Activated naive CD4-positive, alpha-beta T cell treated with anti-CD3 and anti-CD28 coated beads for 36 hours (primary cell): ENCODE measurements around the gene FMN1. TPM values are rescaled to one million over a fixed set of nuclear protein-coding genes. Genes with fewer than 3 reads are reported as not detected.

ENCODE experiments used
- CTCF ChIA-PET: fragments of 350-600 bp; sonication (Branson Sonifier 250); formaldehyde crosslinking; loops from one replicate; lab custom pipeline; 2021; ENCODE audit warnings: antibody characterized with exemption; lab: Charles Lee
- DNase-seq: peaks from one replicate; pipeline ENCODE4 v3.0.0-alpha.2; 2020
- H3K27ac Mint-ChIP-seq: one replicate; pipeline ENCODE4 v1.8.0; 2021; ENCODE audit warnings: mild to moderate bottlenecking, mixed read lengths
- H3K27me3 Mint-ChIP-seq: one replicate; pipeline ENCODE4 v1.8.0; 2021; ENCODE audit warnings: low read depth, mixed read lengths
- H3K36me3 Mint-ChIP-seq: one replicate; pipeline ENCODE4 v1.8.0; 2021; ENCODE audit warnings: low read depth, mixed read lengths
- H3K4me1 Mint-ChIP-seq: one replicate; pipeline ENCODE4 v1.8.0; 2021; ENCODE audit warnings: low read depth, mixed read lengths
- H3K4me3 Mint-ChIP-seq: one replicate; pipeline ENCODE4 v1.8.0; 2021; ENCODE audit warnings: mild to moderate bottlenecking, moderate library complexity, mixed read lengths
- H3K9me3 Mint-ChIP-seq: one replicate; pipeline ENCODE4 v1.8.0; 2021; ENCODE audit warnings: mixed read lengths
- intact Hi-C: fragments of 100-400 bp; cut with micrococcal nuclease; formaldehyde crosslinking; loops from one replicate; pipeline ENCODE4 v1.15.1; 2023
- total RNA-seq, 2 experiments: library from RNA; stranded (reverse); gene quantifications; one replicate each; pipeline ENCODE4 v1.2.3, GENCODE V29; 2021

The FMN1 gene
- total RNA-seq, 2 experiments from 2014 or later = 0.02 to 0.12 TPM

- CTCF ChIA-PET = interaction anchor here (1.3 kb wide), 1 partner anchor 180 kb away, joined by 3 read pairs; no protein-coding TSS in a partner anchor
- H3K4me3 Mint-ChIP-seq = no peak overlapping the region
Observed at GRCh38 chr15:33112541-33113105, 81.9 kb downstream of the FMN1 start.

GRCh38 chr15:33111041-33111451 is 83.5 kb downstream of the FMN1 start:
- Mint-ChIP-seq H3K4me3 (no peak overlapping the region), H3K27ac (no peak overlapping the region), H3K9me3 (no peaks in the 10 kb centered on the region), H3K36me3 (no peaks in the 10 kb centered on the region), H3K27me3 (peaks cover 2% of the 10 kb centered on the region), H3K4me1 (no peaks in the 10 kb centered on the region)
- DNase-seq = no peak
- CTCF ChIA-PET = no interaction called here
- intact Hi-C loops = no loop called here

More at GRCh38 chr15:33112541-33113105, 81.9 kb downstream of the FMN1 start:
- DNase-seq = no peak
- Mint-ChIP-seq H3K36me3 (no peaks in the 10 kb centered on the region), H3K27ac (no peak overlapping the region), H3K27me3 (no peaks in the 10 kb centered on the region), H3K4me1 (no peaks in the 10 kb centered on the region), H3K9me3 (no peaks in the 10 kb centered on the region)
- intact Hi-C loops = no loop called here

DNA sequence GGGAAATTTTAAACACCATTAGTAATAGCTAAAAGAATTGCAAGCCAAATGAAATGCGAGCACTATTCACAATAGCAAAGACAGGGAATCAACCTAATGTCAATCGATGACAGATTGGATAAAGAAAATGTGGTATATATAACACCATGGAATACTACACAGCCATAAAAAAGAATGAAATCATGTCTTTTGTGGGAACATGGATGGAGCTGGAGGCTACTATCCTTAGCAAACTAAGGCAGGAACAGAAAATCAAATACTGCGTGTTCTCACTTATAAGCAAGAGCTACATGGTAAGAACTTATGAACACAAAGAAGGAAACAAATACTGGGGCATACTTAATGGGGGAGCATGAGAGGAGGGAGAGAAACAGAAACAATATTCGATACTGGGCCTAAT is 85.2 kb downstream of the FMN1 start:
- Mint-ChIP-seq H3K36me3 (no peaks in the 10 kb centered on the region), H3K9me3 (no peaks in the 10 kb centered on the region), H3K4me1 (peaks cover 5% of the 10 kb centered on the region), H3K27ac (no peak overlapping the region), H3K4me3 (no peak overlapping the region), H3K27me3 (peaks cover 2% of the 10 kb centered on the region)
- CTCF ChIA-PET = no interaction called here
- DNase-seq = no peak
- intact Hi-C loops = no loop called here

GRCh38 chr15:33108518-33108917 is 86.0 kb downstream of the FMN1 start:
- intact Hi-C loops = no loop called here
- no peak for DNase-seq
- H3K4me1 Mint-ChIP-seq = peaks cover 6% of the 10 kb centered on the region
- peaks cover 2% of the 10 kb centered on the region for H3K27me3 Mint-ChIP-seq
- no peaks in the 10 kb centered on the region for H3K9me3 Mint-ChIP-seq
- CTCF ChIA-PET = interaction anchor here (0.8 kb wide), 1 partner anchor 252 kb away, joined by 4 read pairs; no protein-coding TSS in a partner anchor
- no peaks in the 10 kb centered on the region for H3K36me3 Mint-ChIP-seq
- no peak overlapping the region for H3K4me3 Mint-ChIP-seq
- no peak overlapping the region for H3K27ac Mint-ChIP-seq

- Mint-ChIP-seq H3K27me3 (peaks cover 2% of the 10 kb centered on the region), H3K4me3 (no peak overlapping the region), H3K27ac (no peak overlapping the region), H3K9me3 (no peaks in the 10 kb centered on the region), H3K36me3 (no peaks in the 10 kb centered on the region), H3K4me1 (peaks cover 6% of the 10 kb centered on the region)
- intact Hi-C loops = no loop called here
- DNase-seq = no peak
- CTCF ChIA-PET = interaction anchor here (0.8 kb wide), 1 partner anchor 251 kb away, joined by 4 read pairs; no protein-coding TSS in a partner anchor
Observed at GRCh38 chr15:33107950-33108349, 86.6 kb downstream of the FMN1 start.

- DNase-seq = peak; percentile 32
- H3K9me3 Mint-ChIP-seq = no peaks in the 10 kb centered on the region
- no peak overlapping the region for H3K27ac Mint-ChIP-seq
- H3K4me1 Mint-ChIP-seq = peaks cover 6% of the 10 kb centered on the region
- no peak overlapping the region for H3K4me3 Mint-ChIP-seq
- H3K27me3 Mint-ChIP-seq = peaks cover 2% of the 10 kb centered on the region
- H3K36me3 Mint-ChIP-seq = no peaks in the 10 kb centered on the region
- intact Hi-C loops = loop anchor here (1.0 to 5.0 kb wide), 2 partner anchors 18 to 98 kb away; no protein-coding TSS in a partner anchor
- CTCF ChIA-PET = interaction anchor here (0.9 to 2.0 kb wide), 4 partner anchors 14 to 28 kb away, joined by 3 to 5 read pairs (median 4); no protein-coding TSS in a partner anchor
Observed at GRCh38 chr15:33104212-33104611, 90.3 kb downstream of the FMN1 start.

GRCh38 chr15:33101036-33101435 is 93.5 kb downstream of the FMN1 start:
- peaks cover 2% of the 10 kb centered on the region for H3K9me3 Mint-ChIP-seq
- H3K4me1 Mint-ChIP-seq = peaks cover 6% of the 10 kb centered on the region
- CTCF ChIA-PET = interaction anchor here (0.6 kb wide), 1 partner anchor 18 kb away, joined by 3 read pairs; no protein-coding TSS in a partner anchor
- intact Hi-C loops = loop anchor here (5.0 kb wide), 1 partner anchor 101 kb away; no protein-coding TSS in a partner anchor
- H3K36me3 Mint-ChIP-seq = no peaks in the 10 kb centered on the region
- DNase-seq = no peak
- no peak overlapping the region for H3K4me3 Mint-ChIP-seq
- H3K27ac Mint-ChIP-seq = no peak overlapping the region
- no peaks in the 10 kb centered on the region for H3K27me3 Mint-ChIP-seq

GRCh38 chr15:33100314-33100713 is 94.2 kb downstream of the FMN1 start:
- Mint-ChIP-seq H3K4me3 (no peak overlapping the region), H3K36me3 (no peaks in the 10 kb centered on the region), H3K27me3 (no peaks in the 10 kb centered on the region), H3K9me3 (peaks cover 2% of the 10 kb centered on the region), H3K4me1 (peaks cover 6% of the 10 kb centered on the region), H3K27ac (no peak overlapping the region)
- intact Hi-C loops = loop anchor here (5.0 kb wide), 1 partner anchor 102 kb away; no protein-coding TSS in a partner anchor
- no peak for DNase-seq
- CTCF ChIA-PET = interaction anchor here (0.6 to 1.0 kb wide), 2 partner anchors 19 to 51 kb away, joined by 3 read pairs; no protein-coding TSS in a partner anchor

DNA sequence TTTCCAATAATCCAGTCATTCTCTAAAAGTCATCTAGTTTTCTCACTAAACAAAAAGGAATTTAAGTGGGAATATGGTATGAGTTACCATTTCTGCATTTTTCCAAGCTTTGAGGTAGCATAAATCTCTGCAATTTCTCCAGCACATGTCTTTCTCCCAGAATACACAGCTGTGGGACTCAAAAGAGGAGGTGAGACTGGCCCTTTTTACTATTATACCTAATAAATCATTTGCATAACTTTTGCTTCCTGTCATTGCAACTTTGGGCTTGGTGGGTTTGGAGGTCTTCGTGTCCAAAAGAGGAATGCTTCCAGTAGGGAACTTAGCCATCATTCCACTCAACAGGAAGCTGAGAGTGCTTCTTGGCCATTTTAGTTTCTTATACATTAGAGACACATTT is 94.8 kb downstream of the FMN1 start:
- DNase-seq = no peak
- intact Hi-C loops = loop anchor here (5.0 kb wide), 1 partner anchor 103 kb away; no protein-coding TSS in a partner anchor
- Mint-ChIP-seq H3K4me1 (peaks cover 3% of the 10 kb centered on the region), H3K4me3 (no peak overlapping the region), H3K27ac (no peak overlapping the region), H3K9me3 (peaks cover 2% of the 10 kb centered on the region), H3K27me3 (no peaks in the 10 kb centered on the region), H3K36me3 (no peaks in the 10 kb centered on the region)
- CTCF ChIA-PET = interaction anchor here (0.6 to 1.0 kb wide), 2 partner anchors 37 to 51 kb away, joined by 3 read pairs; no protein-coding TSS in a partner anchor

- DNase-seq = no peak
- intact Hi-C loops = no loop called here
- Mint-ChIP-seq H3K4me3 (no peak overlapping the region), H3K36me3 (no peaks in the 10 kb centered on the region), H3K27ac (no peak overlapping the region), H3K9me3 (peaks cover 2% of the 10 kb centered on the region), H3K4me1 (no peaks in the 10 kb centered on the region), H3K27me3 (no peaks in the 10 kb centered on the region)
- CTCF ChIA-PET = interaction anchor here (0.6 kb wide), 2 partner anchors 37 to 575 kb away, joined by 3 to 5 read pairs; no protein-coding TSS in a partner anchor
Observed at GRCh38 chr15:33099213-33099612, 95.3 kb downstream of the FMN1 start.

GRCh38 chr15:33098094-33099058 is 96.1 kb downstream of the FMN1 start:
- H3K4me1 Mint-ChIP-seq = no peaks in the 10 kb centered on the region
- no peaks in the 10 kb centered on the region for H3K27me3 Mint-ChIP-seq
- H3K9me3 Mint-ChIP-seq = peaks cover 2% of the 10 kb centered on the region
- intact Hi-C loops = no loop called here
- no peak overlapping the region for H3K27ac Mint-ChIP-seq
- no peak overlapping the region for H3K4me3 Mint-ChIP-seq
- H3K36me3 Mint-ChIP-seq = no peaks in the 10 kb centered on the region
- DNase-seq = no peak
- CTCF ChIA-PET = interaction anchor here (0.6 kb wide), 1 partner anchor 128 kb away, joined by 3 read pairs; no protein-coding TSS in a partner anchor

- peaks cover 2% of the 10 kb centered on the region for H3K9me3 Mint-ChIP-seq
Observed at GRCh38 chr15:33096134-33096533, 98.4 kb downstream of the FMN1 start.

More at GRCh38 chr15:33096134-33096533, 98.4 kb downstream of the FMN1 start:
- intact Hi-C loops = no loop called here
- Mint-ChIP-seq H3K4me1 (peaks cover 6% of the 10 kb centered on the region), H3K36me3 (no peaks in the 10 kb centered on the region), H3K27ac (no peak overlapping the region), H3K4me3 (no peak overlapping the region), H3K27me3 (no peaks in the 10 kb centered on the region)
- CTCF ChIA-PET = interaction anchor here (0.6 to 1.2 kb wide), 3 partner anchors 9 to 60 kb away, joined by 3 read pairs; no protein-coding TSS in a partner anchor
- DNase-seq = no peak
